HepG2 (cell line): ENCODE measurements around the gene PIK3CA. TPM values are rescaled to one million over a fixed set of nuclear protein-coding genes. Genes with fewer than 3 reads are reported as not detected.

Experiments
- AHR ChIP-seq: IDR thresholded peaks from 2 replicates; pipeline ENCODE4 v1.6.1; 2018; ENCODE audit warnings: missing genetic modification reagents, missing compliant biosample characterization
- AKAP8 ChIP-seq: sonication (generic); formaldehyde crosslinking; IDR thresholded peaks from 2 replicates; pipeline ENCODE4 v1.5.1; 2020; ENCODE audit warnings: mild to moderate bottlenecking, missing genetic modification reagents
- ATF1 ChIP-seq: IDR thresholded peaks from 2 replicates; pipeline ENCODE4 v1.6.1; 2016; ENCODE audit warnings: mild to moderate bottlenecking, control low read depth
- HIC2 ChIP-seq: sonication (generic); formaldehyde crosslinking; IDR thresholded peaks from 2 replicates; pipeline ENCODE4 v1.9.0; 2022; ENCODE audit warnings: low read depth, missing genetic modification reagents
- HNRNPK ChIP-seq: fragments of 200-400 bp; formaldehyde crosslinking; IDR thresholded peaks from 2 replicates; pipeline ENCODE4 v1.6.1; 2018; ENCODE audit warnings: low read length, low read depth, moderate library complexity, mild to moderate bottlenecking; ENCODE audit not compliant: poor library complexity, severe bottlenecking
- HOMEZ ChIP-seq: IDR thresholded peaks from 2 replicates; pipeline ENCODE4 v1.6.1; 2016; ENCODE audit warnings: low read depth
- ISX ChIP-seq: sonication (generic); formaldehyde crosslinking; conservative IDR thresholded peaks from 2 replicates; pipeline ENCODE4 v1.5.0; 2020; ENCODE audit warnings: missing genetic modification reagents
- NKX3-1 ChIP-seq: sonication (generic); formaldehyde crosslinking; IDR thresholded peaks from 2 replicates; pipeline ENCODE4 v1.5.0; 2020; ENCODE audit warnings: missing genetic modification reagents
- RNF2 ChIP-seq: fragments of 450-650 bp; conservative IDR thresholded peaks from 2 replicates; pipeline ENCODE4 v1.6.1; 2016; ENCODE audit warnings: low read depth
- SMAD1 ChIP-seq: sonication (generic); formaldehyde crosslinking; IDR thresholded peaks from 2 replicates; pipeline ENCODE4 v1.4.0; 2020; ENCODE audit warnings: missing genetic modification reagents, low read depth, mild to moderate bottlenecking, borderline replicate concordance
- SP140L ChIP-seq: sonication (generic); formaldehyde crosslinking; IDR thresholded peaks from 2 replicates; pipeline ENCODE4 v1.4.0; 2020; ENCODE audit warnings: missing genetic modification reagents, borderline replicate concordance
- STAT5B ChIP-seq: sonication (generic); formaldehyde crosslinking; IDR thresholded peaks from 2 replicates; pipeline ENCODE4 v1.4.0; 2020; ENCODE audit warnings: missing genetic modification reagents
- TBX3 ChIP-seq: fragments of 450-650 bp; IDR thresholded peaks from 2 replicates; pipeline ENCODE4 v1.6.1; 2017; ENCODE audit warnings: antibody characterized with exemption, mild to moderate bottlenecking, inconsistent platforms, borderline replicate concordance
- TCF7 ChIP-seq: sonication (generic); IDR thresholded peaks from 2 replicates; pipeline ENCODE4 v1.6.1; 2016; ENCODE audit warnings: antibody characterized with exemption, low read depth
- TSC22D2 ChIP-seq: sonication (generic); formaldehyde crosslinking; IDR thresholded peaks from 2 replicates; pipeline ENCODE4 v1.5.1; 2020; ENCODE audit warnings: missing genetic modification reagents, mild to moderate bottlenecking, borderline replicate concordance
- ZBTB7B ChIP-seq: sonication (generic); formaldehyde crosslinking; IDR thresholded peaks from 2 replicates; pipeline ENCODE4 v1.4.0; 2020; ENCODE audit warnings: missing genetic modification reagents
- ZFP36 ChIP-seq: fragments of 150-350 bp; IDR thresholded peaks from 2 replicates; pipeline ENCODE4 v1.6.1; 2018; ENCODE audit warnings: borderline replicate concordance, low read length, low read depth; ENCODE audit not compliant: partially characterized antibody
- ZNF256 ChIP-seq: sonication (generic); formaldehyde crosslinking; conservative IDR thresholded peaks from 2 replicates; pipeline ENCODE4 v1.4.0; 2020; ENCODE audit warnings: missing genetic modification reagents
- ZNF329 ChIP-seq: sonication (generic); formaldehyde crosslinking; IDR thresholded peaks from 2 replicates; pipeline ENCODE4 v1.9.0; 2021; ENCODE audit warnings: low read depth, mild to moderate bottlenecking, missing genetic modification reagents
- ZNF556 ChIP-seq: sonication (generic); formaldehyde crosslinking; IDR thresholded peaks from 2 replicates; pipeline ENCODE4 v1.4.0; 2020; ENCODE audit warnings: mild to moderate bottlenecking, missing genetic modification reagents, borderline replicate concordance
- ZNF615 ChIP-seq: sonication (generic); formaldehyde crosslinking; IDR thresholded peaks from 2 replicates; pipeline ENCODE4 v1.5.0; 2020; ENCODE audit warnings: mild to moderate bottlenecking, missing genetic modification reagents, borderline replicate concordance
- ZNF670 ChIP-seq: sonication (generic); formaldehyde crosslinking; IDR thresholded peaks from 2 replicates; pipeline ENCODE4 v1.8.0; 2022; ENCODE audit warnings: mild to moderate bottlenecking, missing genetic modification reagents, borderline replicate concordance
- ZNF674 ChIP-seq: sonication (generic); formaldehyde crosslinking; IDR thresholded peaks from 2 replicates; pipeline ENCODE4 v1.5.0; 2020; ENCODE audit warnings: low read depth, mild to moderate bottlenecking, missing genetic modification reagents
- ZNF691 ChIP-seq: sonication (generic); formaldehyde crosslinking; IDR thresholded peaks from 2 replicates; pipeline ENCODE4 v1.4.0; 2020; ENCODE audit warnings: missing genetic modification reagents, low read depth, mild to moderate bottlenecking, borderline replicate concordance
- polyA plus RNA-seq, 8 experiments: library from polyadenylated mRNA; depleted of rRNA in 3 of 8; stranded (reverse) in 7 of 8; unstranded in 1 of 8; fragments of >200 nt; fragmentation: Illumina TruSeq in 4 of 8; extraction: Trizol in 4 of 8; gene quantifications; 2 replicates each; pipeline versions ENCODE4 v1.2.1 to v1.2.3, GENCODE V29; 2011 to 2016; ENCODE audit warnings: low read depth in 4 of 8, missing spikeins in 1 of 8, mixed read lengths in 1 of 8; ENCODE audit not compliant: insufficient read depth in 1 of 8
- total RNA-seq, 5 experiments: library from RNA; depleted of rRNA; stranded (reverse); fragments of >200 nt; fragmentation: Illumina TruSeq; extraction: Trizol; gene quantifications; 2 replicates each; pipeline ENCODE4 v1.2.3, GENCODE V29; 2016; ENCODE audit warnings: low read depth in 1 of 5
- TF ChIP-seq, protein P1 (sequence below): sonication (generic); formaldehyde crosslinking; IDR thresholded peaks from 2 replicates; pipeline ENCODE4 v1.5.0; 2020; ENCODE audit warnings: mild to moderate bottlenecking, missing genetic modification reagents

Gene PIK3CA
- total and polyA plus RNA-seq, 2 of the 13 experiments (the other 11 are each of a cell fraction or from before 2014, with no cell fraction given) = 5.7 to 11.4 TPM

DNA sequence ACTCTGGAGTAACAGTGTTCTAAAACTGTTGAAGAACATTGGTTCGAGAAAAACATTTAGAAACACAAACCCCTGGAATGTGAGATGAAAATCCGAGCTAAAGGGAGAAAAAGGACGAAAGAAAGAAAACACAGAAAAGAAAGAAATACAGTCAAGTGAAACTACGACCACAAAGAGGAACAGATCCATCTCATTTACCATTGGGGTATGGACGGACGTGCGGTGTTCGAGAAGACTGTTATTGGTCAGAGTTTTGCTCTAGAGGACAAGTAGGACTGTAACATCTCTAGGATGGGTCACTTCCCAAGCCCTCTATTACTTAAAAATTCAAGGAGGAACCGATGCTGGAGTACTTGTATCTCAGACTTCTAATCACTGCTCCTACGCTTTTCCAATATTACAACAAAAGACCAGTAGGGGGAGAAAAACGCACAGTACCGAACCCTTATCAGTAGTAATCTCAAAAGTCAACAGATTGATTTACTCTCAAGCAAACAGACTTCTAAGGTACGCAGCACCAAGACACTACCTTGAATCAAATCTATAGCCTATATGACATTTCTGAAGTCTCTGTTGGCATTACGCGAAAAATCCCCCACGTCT is 1.1 kb upstream of the PIK3CA start (continued):
- TF ChIP-seq HIC2 (CRISPR knock-in tag) (no peak), TBX3 (no peak), STAT5B (CRISPR knock-in tag) (no peak), TSC22D2 (no peak), ZNF329 (no peak), NKX3-1 (CRISPR knock-in tag) (no peak), ZNF674 (CRISPR knock-in tag) (no peak), SP140L (0 out of 2 replicates have a peak, but pooled peaks have one; percentile 3), AHR (CRISPR knock-in tag) (no peak), ZFP36 (no peak), ZNF691 (CRISPR knock-in tag) (no peak), ATF1 (peak; percentile 10; the same call in 1 of the 2 replicates), AKAP8 (no peak), HNRNPK (no peak), ZNF556 (CRISPR knock-in tag) (no peak), ZNF670 (CRISPR knock-in tag) (no peak), ZNF256 (CRISPR knock-in tag) (no peak), ISX (no peak), HOMEZ (CRISPR knock-in tag) (no peak), TCF7 (no peak), ZNF615 (no peak), ZBTB7B (CRISPR knock-in tag) (no peak), RNF2 (no peak), SMAD1 (CRISPR knock-in tag) (no peak)
- TF ChIP-seq, protein P1, sequence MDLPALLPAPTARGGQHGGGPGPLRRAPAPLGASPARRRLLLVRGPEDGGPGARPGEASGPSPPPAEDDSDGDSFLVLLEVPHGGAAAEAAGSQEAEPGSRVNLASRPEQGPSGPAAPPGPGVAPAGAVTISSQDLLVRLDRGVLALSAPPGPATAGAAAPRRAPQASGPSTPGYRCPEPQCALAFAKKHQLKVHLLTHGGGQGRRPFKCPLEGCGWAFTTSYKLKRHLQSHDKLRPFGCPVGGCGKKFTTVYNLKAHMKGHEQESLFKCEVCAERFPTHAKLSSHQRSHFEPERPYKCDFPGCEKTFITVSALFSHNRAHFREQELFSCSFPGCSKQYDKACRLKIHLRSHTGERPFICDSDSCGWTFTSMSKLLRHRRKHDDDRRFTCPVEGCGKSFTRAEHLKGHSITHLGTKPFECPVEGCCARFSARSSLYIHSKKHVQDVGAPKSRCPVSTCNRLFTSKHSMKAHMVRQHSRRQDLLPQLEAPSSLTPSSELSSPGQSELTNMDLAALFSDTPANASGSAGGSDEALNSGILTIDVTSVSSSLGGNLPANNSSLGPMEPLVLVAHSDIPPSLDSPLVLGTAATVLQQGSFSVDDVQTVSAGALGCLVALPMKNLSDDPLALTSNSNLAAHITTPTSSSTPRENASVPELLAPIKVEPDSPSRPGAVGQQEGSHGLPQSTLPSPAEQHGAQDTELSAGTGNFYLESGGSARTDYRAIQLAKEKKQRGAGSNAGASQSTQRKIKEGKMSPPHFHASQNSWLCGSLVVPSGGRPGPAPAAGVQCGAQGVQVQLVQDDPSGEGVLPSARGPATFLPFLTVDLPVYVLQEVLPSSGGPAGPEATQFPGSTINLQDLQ = no peak
